22Rv1 (cell line): Measurements from ENCODE around the gene ZDHHC24.

Experiments
- ZFX ChIP-seq: fragments of 450-650 bp; IDR thresholded peaks from 2 replicates; pipeline ENCODE4 v1.6.1; 2017; ENCODE audit warnings: antibody characterized with exemption, borderline replicate concordance
- TF ChIP-seq, protein P1 (sequence below): fragments of 450-650 bp; IDR thresholded peaks from 2 replicates; pipeline ENCODE4 v1.5.1; 2017; ENCODE audit warnings: mild to moderate bottlenecking

DNA sequence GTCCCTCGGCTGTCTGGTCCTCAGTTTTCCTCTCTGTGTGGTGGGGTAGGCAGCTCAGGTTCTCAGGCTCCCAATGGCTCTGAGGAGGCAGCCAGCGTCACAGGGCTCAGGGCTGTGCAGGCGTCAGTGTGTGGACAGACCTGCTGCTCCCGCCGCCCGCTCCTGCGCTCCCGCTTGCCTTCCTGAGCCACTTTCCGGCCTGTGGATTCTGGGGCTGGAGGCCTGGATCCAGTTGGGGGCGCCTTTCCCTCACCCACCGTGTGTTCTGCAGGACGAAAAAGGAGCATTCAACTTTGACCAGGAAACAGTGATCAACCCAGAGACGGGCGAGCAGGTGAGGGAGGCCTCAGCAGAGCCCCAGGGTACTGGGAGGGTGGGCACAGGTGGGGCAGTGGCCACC lies 50.9 kb downstream of the ZDHHC24 start:
- TF ChIP-seq, protein P1, sequence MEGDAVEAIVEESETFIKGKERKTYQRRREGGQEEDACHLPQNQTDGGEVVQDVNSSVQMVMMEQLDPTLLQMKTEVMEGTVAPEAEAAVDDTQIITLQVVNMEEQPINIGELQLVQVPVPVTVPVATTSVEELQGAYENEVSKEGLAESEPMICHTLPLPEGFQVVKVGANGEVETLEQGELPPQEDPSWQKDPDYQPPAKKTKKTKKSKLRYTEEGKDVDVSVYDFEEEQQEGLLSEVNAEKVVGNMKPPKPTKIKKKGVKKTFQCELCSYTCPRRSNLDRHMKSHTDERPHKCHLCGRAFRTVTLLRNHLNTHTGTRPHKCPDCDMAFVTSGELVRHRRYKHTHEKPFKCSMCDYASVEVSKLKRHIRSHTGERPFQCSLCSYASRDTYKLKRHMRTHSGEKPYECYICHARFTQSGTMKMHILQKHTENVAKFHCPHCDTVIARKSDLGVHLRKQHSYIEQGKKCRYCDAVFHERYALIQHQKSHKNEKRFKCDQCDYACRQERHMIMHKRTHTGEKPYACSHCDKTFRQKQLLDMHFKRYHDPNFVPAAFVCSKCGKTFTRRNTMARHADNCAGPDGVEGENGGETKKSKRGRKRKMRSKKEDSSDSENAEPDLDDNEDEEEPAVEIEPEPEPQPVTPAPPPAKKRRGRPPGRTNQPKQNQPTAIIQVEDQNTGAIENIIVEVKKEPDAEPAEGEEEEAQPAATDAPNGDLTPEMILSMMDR, result no peak
- TF ChIP-seq ZFX, result no peak
